Putamen (tissue), 1 donor: ENCODE data around the gene NUB1.

Experiments used
- DNase-seq: peaks from one replicate; pipeline ENCODE4 v3.0.0-alpha.2; 2016; ENCODE audit warnings: low spot score

NUB1 gene

DNA sequence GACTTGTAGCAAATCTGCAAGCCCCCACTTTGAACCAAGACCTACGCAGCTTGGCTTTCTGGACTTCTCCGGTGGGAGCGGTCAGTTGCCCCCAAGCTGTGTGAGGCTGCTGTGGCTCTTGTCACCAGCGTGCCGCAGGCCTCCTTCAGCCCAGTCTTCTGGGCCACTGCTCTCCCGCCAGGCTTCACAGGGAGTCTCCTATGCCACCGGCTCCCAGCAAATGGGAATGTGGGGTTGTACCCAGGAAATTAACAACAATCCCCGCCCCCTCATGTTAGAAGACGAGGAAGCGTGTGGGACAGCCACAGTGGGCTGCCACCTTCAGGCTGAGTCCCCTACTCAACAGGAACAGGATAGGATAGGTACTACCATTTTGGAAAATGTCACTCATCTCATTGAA is 64.0 kb downstream of the NUB1 start:
- DNase-seq, result no peak

DNA sequence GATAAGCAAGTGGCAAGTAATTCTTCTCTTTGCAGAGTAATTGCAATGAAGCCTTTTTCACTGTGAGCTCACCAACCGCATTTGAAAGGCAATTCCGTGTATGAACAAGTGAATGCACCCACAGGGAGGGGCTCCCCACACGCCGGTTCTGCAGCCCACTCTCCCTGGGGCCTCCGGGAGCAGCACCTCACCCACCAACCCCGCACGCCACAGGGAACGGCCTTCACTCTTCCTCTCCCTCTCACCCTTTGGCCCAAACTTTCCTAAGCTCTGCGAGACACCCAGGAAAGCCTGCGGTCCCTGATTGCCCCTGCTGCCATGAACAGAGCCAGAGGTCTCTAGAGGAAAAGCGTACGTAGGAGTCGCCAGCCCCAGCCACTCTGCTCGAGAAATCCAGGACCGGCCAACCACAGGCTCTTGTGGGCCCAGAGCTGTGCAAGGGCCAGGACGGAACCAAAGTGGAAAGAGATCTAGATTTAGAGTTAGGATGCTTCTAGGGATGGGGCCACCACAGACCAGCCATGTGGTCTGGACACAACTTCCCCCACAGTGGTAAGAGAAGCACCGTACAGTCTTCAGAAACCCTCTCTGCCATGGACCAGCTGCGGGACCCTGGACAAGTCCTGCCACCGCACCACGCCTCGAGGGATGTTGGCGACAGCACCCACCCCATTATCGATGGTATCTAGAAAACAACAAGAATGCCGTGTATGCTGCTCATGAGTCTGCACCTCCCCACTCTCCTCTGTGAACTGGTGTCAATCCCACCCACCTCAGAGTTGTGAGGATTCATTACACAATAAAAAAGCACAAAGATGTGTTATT is 64.7 kb downstream of the NUB1 start:
- no peak for DNase-seq

GRCh38 chr7:151406886-151407583 is 65.4 kb downstream of the NUB1 start:
- DNase-seq, result no peak

GRCh38 chr7:151408498-151408838 is 66.9 kb downstream of the NUB1 start:
- DNase-seq, result no peak

- DNase-seq, result no peak
Measured at GRCh38 chr7:151408839-151409666, 67.4 kb downstream of the NUB1 start.

DNA sequence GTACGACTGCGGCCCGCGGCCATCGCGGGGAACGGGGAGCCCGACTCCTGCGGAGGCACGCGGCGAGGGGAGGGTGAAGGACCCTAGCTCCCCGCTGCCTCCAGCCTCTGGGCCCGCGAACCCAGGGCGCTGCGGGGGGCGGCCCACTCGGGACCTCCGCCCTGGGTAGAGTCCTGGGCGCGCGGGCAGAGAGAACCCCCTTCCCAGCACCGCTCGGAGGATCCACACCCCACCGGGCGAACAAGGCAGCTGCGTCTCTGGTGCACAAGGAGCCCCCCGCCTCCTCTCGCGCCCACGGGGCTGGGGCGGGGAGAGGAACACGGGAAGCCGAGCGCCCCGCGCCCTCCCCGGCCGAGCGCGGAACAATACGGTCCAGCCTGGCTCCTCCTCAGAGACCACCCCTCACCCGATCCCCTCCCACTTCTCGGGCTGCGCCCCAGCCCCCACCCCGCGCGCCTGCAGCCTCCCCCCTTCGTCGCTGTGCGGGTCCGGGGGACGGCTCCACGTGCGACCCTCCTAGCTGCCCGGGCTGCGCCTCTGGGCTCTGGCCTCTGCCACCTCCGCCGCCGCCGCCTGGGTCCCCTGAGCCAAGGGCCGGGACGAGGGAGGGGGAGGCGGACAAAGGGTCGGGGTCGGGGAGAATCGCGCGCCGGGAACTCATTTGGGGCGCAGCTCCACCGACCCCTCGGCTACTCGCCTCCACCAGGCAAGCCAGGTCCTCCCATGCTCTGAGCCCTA is 68.2 kb downstream of the NUB1 start, which contains the start of gene WDR86:
TSS of gene WDR86 (minus strand) at position 372 of the 738 bp plus-strand sequence. CDS start 449 bp downstream, outside the sequence.
- DNase-seq, result no peak

DNA sequence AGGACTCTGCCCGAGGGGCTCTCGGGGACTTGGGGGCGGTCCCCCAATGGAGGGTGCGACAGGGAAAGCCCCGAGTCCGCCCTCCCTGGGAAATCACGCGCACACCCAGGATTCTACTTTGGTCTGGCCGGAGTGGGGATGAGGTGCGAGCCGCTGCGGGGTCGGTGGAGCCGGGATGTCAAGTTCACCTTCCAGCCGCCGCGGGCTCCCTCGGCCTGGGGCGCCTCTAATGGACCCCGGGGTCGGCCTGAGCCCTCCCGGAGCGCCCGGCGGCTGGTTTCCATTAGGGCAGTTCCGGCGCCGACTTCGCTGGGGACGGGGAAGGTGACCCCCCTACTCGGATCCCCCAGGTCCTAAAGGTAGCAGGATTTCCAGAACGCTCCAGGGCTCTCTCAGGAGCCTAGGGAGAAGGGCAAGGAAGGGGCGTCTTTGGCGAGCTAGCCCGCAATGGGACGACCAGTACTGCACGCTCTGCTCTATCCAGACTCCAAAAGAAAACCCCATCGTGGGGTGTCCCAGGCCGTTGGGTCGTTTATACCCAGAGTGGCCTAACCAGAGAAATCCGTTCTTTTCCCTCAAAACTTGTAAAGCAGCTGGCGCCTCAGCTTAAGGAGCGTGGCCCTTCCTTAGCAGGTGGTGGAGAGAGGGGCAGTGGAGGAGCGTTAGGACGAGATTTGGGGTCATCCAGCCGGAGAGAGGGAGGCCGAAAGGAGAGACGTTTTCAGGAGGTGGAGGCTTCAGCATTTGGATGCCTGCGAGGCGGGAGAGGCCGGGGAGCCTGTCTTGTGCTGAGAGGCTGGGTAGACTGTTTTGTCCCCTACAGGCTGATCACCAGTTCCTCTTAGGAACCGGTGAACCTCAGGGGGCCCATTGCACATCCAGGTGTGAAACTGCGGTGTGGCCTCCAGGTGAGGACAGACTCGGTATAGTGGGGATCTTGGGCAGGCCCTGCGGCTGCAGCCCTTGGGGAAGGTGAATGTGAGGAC is 69.1 kb downstream of the NUB1 start:
- no peak for DNase-seq

DNA sequence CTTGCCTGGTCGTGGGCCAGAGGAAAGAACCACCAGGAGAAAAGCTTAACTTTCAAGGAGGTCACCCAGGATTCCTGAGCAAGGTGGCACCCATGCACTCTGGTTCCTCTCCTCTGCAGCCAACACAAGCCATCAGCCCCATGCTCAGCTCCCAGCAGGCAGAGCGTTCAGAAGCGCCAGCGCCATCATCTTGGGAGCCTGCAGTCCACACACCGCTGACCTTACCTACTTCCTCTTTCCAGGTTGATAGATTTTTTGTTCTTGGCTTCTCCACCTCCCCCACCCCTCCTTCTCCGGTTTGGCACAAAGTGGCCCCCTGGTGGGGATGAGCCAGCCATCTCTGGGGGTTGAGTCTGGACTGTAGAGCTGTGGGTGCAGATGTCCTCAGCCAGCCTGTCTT is 69.9 kb downstream of the NUB1 start:
- DNase-seq, result no peak

- DNase-seq, result no peak
Measured at GRCh38 chr7:151412318-151412717, 70.7 kb downstream of the NUB1 start.

DNA sequence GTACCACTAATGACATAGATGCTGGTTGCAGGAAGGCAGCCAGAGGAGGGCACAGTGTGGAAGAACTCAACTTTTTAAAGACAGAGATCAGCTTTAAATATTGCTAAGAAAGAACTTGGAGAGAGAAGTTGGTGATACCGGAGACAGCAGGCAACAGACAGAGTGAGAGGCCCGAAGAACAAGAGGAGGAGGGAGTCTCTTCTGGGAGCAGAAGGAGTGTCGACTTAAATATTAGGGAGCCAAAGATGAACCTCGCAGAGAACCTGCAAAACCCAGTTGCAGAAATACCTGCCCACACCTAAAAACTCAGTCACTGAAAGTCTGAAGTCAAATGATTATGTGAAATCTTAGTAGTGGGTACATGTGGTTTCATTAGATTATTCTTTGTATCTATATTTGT is 71.6 kb downstream of the NUB1 start:
- DNase-seq, result peak; percentile 30

GRCh38 chr7:151415375-151416105 is 73.9 kb downstream of the NUB1 start:
- DNase-seq, result no peak

- DNase-seq, result no peak
Measured at GRCh38 chr7:151416112-151416940, 74.7 kb downstream of the NUB1 start.

GRCh38 chr7:151416941-151417315 is 75.3 kb downstream of the NUB1 start:
- DNase-seq, result no peak

- DNase-seq, result no peak
Measured at GRCh38 chr7:151420144-151420543, 78.5 kb downstream of the NUB1 start.

GRCh38 chr7:151422212-151422611 is 80.6 kb downstream of the NUB1 start:
- DNase-seq, result no peak

DNA sequence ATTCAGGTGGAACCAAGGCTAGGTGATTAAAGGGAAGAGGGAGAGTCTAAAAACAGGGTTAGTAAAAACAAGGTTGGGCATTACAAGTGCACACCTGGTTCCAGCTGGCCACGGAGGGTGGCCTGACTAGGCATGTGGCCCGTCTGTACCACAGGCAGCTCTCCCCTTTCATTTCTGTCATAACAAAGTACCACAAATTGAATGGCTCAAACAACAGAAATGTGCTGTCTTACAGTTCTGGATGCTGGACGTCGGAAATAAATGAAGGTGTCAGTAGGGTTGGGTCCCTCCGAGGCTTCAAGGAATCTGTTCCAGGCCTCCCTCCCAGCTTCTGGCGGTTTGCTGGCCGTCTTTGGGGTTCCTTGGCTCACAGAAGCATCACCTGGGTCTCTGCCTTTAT is 81.6 kb downstream of the NUB1 start:
- DNase-seq, result no peak

GRCh38 chr7:151423936-151424335 is 82.3 kb downstream of the NUB1 start:
- no peak for DNase-seq

DNA sequence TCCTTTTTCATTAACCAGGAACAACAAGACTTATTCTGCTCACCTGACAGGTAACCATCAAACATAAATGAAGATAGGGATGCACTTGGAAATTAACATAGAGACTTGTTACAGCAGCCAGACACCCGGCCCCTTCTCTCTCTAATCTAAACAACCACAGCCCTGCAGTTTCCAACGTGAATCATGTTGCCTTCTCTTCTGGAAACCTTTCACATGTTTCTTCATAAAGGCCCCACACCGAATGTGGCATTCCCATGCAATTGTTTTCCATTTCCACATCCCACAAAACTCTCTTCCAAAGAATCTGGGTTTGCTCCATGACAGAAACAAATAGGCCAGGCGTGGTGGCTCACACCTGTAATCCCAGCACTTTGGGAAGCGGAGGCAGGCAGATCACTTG is 83.2 kb downstream of the NUB1 start:
- DNase-seq, result no peak
